ENCODE results near the gene LRRC8A. TPM values are rescaled to one million over a fixed set of nuclear protein-coding genes. Genes with fewer than 3 reads are reported as not detected.

The LRRC8A gene
- polyA plus RNA-seq, 1 donor from 2014 or later: 11.6 TPM

GRCh38 chr9:128892221-128892921 lies 10.4 kb downstream of the LRRC8A start:
- H3K27me3 ChIP-seq (ENCODE audit: insufficient read depth, low read depth, low read length): no peaks in the 10 kb centered on the region
- H3K27ac ChIP-seq (ENCODE audit: low read length): no peak overlapping the region
- H3K79me2 ChIP-seq (replicated peaks; ENCODE audit: insufficient read depth, low read length): peaks cover 4% of the 10 kb centered on the region
- H3F3A ChIP-seq (ENCODE audit: insufficient read depth, low read length, poor library complexity, severe bottlenecking): no peaks in the 10 kb centered on the region
- no peaks in the 10 kb centered on the region for H3K9me2 ChIP-seq (ENCODE audit: insufficient read depth, low read length)
- H3K36me3 ChIP-seq (ENCODE audit: insufficient read depth, low read length): no peaks in the 10 kb centered on the region
- TF ChIP-seq REST (IDR thresholded peaks at IDR 0.05; ENCODE audit: borderline replicate concordance): no peak
- no peak for TF ChIP-seq EZH2 (IDR thresholded peaks at IDR 0.05; ENCODE audit: borderline replicate concordance, insufficient read depth, low read length, poor library complexity, severe bottlenecking)
- no peak for TF ChIP-seq CTCF (IDR thresholded peaks at IDR 0.05; ENCODE audit: poor library complexity, severe bottlenecking)
- no peak for TF ChIP-seq POLR2AphosphoS5 (IDR thresholded peaks at IDR 0.05)
- H3K4me2 ChIP-seq (ENCODE audit: low read length): no peak overlapping the region
- H3K9ac ChIP-seq (ENCODE audit: low read length): no peak overlapping the region
- H3K9me3 ChIP-seq (ENCODE audit: low read length): no peaks in the 10 kb centered on the region
- no peak overlapping the region for H3K4me3 ChIP-seq (ENCODE audit: low read length)
- no peak overlapping the region for H2AFZ ChIP-seq (ENCODE audit: low read depth, low read length)
- H4K20me1 ChIP-seq (ENCODE audit: insufficient read depth): no peaks in the 10 kb centered on the region

- no peaks in the 10 kb centered on the region for H3F3A ChIP-seq (ENCODE audit: insufficient read depth, low read length, poor library complexity, severe bottlenecking)
- no peaks in the 10 kb centered on the region for H4K20me1 ChIP-seq (ENCODE audit: insufficient read depth)
- no peak overlapping the region for H3K4me3 ChIP-seq (ENCODE audit: low read length)
- no peaks in the 10 kb centered on the region for H3K9me2 ChIP-seq (ENCODE audit: insufficient read depth, low read length)
- H3K27ac ChIP-seq (ENCODE audit: low read length): no peak overlapping the region
- H3K9me3 ChIP-seq (ENCODE audit: low read length): no peaks in the 10 kb centered on the region
- H3K27me3 ChIP-seq (ENCODE audit: insufficient read depth, low read depth, low read length): no peaks in the 10 kb centered on the region
- H3K79me2 ChIP-seq (replicated peaks; ENCODE audit: insufficient read depth, low read length): no peaks in the 10 kb centered on the region
- no peaks in the 10 kb centered on the region for H3K36me3 ChIP-seq (ENCODE audit: insufficient read depth, low read length)
- no peak overlapping the region for H2AFZ ChIP-seq (ENCODE audit: low read depth, low read length)
- TF ChIP-seq REST (IDR thresholded peaks at IDR 0.05; ENCODE audit: borderline replicate concordance) (no peak), EP300 (conservative IDR thresholded peaks at IDR 0.05; ENCODE audit: poor library complexity, severe bottlenecking) (no peak), SMC3 (conservative IDR thresholded peaks at IDR 0.05; ENCODE audit: poor library complexity) (no peak), TAF1 (IDR thresholded peaks at IDR 0.05; ENCODE audit: low read depth) (no peak)
- no peak overlapping the region for H3K9ac ChIP-seq (ENCODE audit: low read length)
- no peak overlapping the region for H3K4me2 ChIP-seq (ENCODE audit: low read length)
Observed at GRCh38 chr9:128893354-128893753, 11.4 kb downstream of the LRRC8A start.

All from neural cell (in vitro differentiated cells).